Trophoblast cell (in vitro differentiated cells and primary cell): ENCODE results near the gene NDEL1.

Experiments used
- DNase-seq, 2 donors: peaks; one replicate each; pipeline ENCODE4 v3.0.0-alpha.2; 2016
- H2AFZ ChIP-seq: 2 replicates; pipeline ENCODE4 v1.6.1; 2013; ENCODE audit warnings: low read length, moderate library complexity, mild to moderate bottlenecking; ENCODE audit not compliant: insufficient read depth, poor library complexity
- H2AK5ac ChIP-seq: 2 replicates; pipeline ENCODE4 v1.6.1; 2013; ENCODE audit warnings: mild to moderate bottlenecking, low read length
- H2BK120ac ChIP-seq: 2 replicates; pipeline ENCODE4 v1.6.1; 2013; ENCODE audit warnings: low read length, mild to moderate bottlenecking, moderate library complexity; ENCODE audit not compliant: insufficient read depth, poor library complexity
- H2BK12ac ChIP-seq: 2 replicates; pipeline ENCODE4 v1.6.1; 2013; ENCODE audit warnings: mild to moderate bottlenecking, low read length, moderate library complexity
- H2BK5ac ChIP-seq: 2 replicates; pipeline ENCODE4 v1.6.1; 2013; ENCODE audit warnings: low read length, low read depth, moderate library complexity, mild to moderate bottlenecking; ENCODE audit not compliant: poor library complexity
- H3K14ac ChIP-seq: 2 replicates; pipeline ENCODE4 v1.6.1; 2013; ENCODE audit warnings: mild to moderate bottlenecking, low read length
- H3K18ac ChIP-seq: 2 replicates; pipeline ENCODE4 v1.6.1; 2013; ENCODE audit warnings: mild to moderate bottlenecking, low read length
- H3K23ac ChIP-seq: 2 replicates; pipeline ENCODE4 v1.6.1; 2013; ENCODE audit warnings: low read length
- H3K27ac ChIP-seq: 2 replicates; pipeline ENCODE4 v1.5.1; 2013; ENCODE audit warnings: low read depth, mild to moderate bottlenecking, inconsistent platforms, low read length, moderate library complexity
- H3K27me3 ChIP-seq: 2 replicates; pipeline ENCODE4 v1.6.1; 2013; ENCODE audit warnings: inconsistent platforms, mild to moderate bottlenecking, low read length, moderate library complexity; ENCODE audit not compliant: insufficient read depth
- H3K36me3 ChIP-seq, 2 experiments: 1 replicate in 1 of 2; 2 replicates in 1 of 2; pipeline ENCODE4 v1.6.1; 2013; ENCODE audit warnings: low read length in 2 of 2, mild to moderate bottlenecking in 2 of 2, moderate library complexity in 1 of 2; ENCODE audit not compliant: insufficient read depth in 2 of 2, control insufficient read depth in 1 of 2
- H3K4ac ChIP-seq: 2 replicates; pipeline ENCODE4 v1.6.1; 2013; ENCODE audit warnings: low read depth, mild to moderate bottlenecking, low read length, moderate library complexity
- H3K4me1 ChIP-seq, 2 experiments: 1 replicate in 1 of 2; 2 replicates in 1 of 2; pipeline ENCODE4 v1.6.1; 2013; ENCODE audit warnings: low read length in 2 of 2, mild to moderate bottlenecking in 2 of 2, moderate library complexity in 1 of 2; ENCODE audit not compliant: insufficient read depth in 2 of 2, control insufficient read depth in 1 of 2
- H3K4me2 ChIP-seq: 2 replicates; pipeline ENCODE4 v1.6.1; 2013; ENCODE audit warnings: inconsistent platforms, mild to moderate bottlenecking, low read length, moderate library complexity
- H3K4me3 ChIP-seq: 2 replicates; pipeline ENCODE4 v1.5.1; 2013; ENCODE audit warnings: mild to moderate bottlenecking, low read depth, low read length, inconsistent platforms
- H3K79me1 ChIP-seq: one replicate; pipeline ENCODE4 v1.6.1; 2013; ENCODE audit warnings: low read length
- H3K79me2 ChIP-seq: 2 replicates; pipeline ENCODE4 v1.6.1; 2013; ENCODE audit warnings: low read length, mild to moderate bottlenecking; ENCODE audit not compliant: control insufficient read depth, insufficient read depth, poor library complexity
- H3K9ac ChIP-seq: 2 replicates; pipeline ENCODE4 v1.6.1; 2013; ENCODE audit warnings: mild to moderate bottlenecking, low read length
- H3K9me3 ChIP-seq: 2 replicates; pipeline ENCODE4 v1.6.1; 2013; ENCODE audit warnings: low read depth, mild to moderate bottlenecking, control low read depth, inconsistent platforms, low read length; ENCODE audit not compliant: insufficient read depth
- H4K12ac ChIP-seq: 2 replicates; pipeline ENCODE4 v1.6.1; 2013; ENCODE audit warnings: low read depth, mild to moderate bottlenecking, low read length, moderate library complexity
- H4K8ac ChIP-seq: 2 replicates; pipeline ENCODE4 v1.6.1; 2013; ENCODE audit warnings: low read depth, mild to moderate bottlenecking, low read length, moderate library complexity
- H4K91ac ChIP-seq: one replicate; pipeline ENCODE4 v1.6.1; 2013; ENCODE audit warnings: low read depth, mild to moderate bottlenecking, low read length, moderate library complexity
- WGBS: extraction: QIAGEN DNeasy Blood & Tissue Kit; methylation state at CpG from one replicate; pipeline ENCODE4 v1.1.7; 2013; ENCODE audit warnings: missing lambda C conversion rate; ENCODE audit not compliant: insufficient read length, insufficient coverage; ENCODE audit errors: extremely low coverage; 5-methylcytosine and 5-hydroxymethylcytosine counted together

NDEL1 gene

DNA sequence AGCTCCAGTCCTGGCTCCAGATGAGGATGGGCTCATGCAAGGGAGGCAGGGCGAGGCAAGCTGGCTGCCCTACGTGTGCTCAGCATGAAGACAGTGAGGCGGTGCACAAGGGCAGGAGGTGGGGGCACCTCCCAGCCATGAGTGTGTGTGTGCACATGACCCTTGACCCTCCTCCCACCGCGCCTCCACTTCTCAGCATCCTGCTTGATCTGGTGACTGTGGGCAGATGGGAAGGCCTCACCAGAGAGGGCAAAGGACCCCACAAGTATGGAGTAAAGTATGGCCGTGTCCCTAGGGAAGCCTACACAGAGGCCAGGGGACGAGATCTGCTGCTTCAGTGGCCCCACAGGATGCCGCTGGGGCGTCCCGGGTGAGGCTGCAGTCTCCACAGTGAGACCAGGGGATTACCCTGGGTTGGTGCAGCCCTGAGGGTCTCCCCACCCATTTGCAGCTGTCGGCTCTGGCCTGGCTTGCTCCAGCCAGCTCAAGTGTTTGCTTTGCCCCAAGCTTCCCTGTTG, 30.1 kb upstream of the NDEL1 start:
- no peak overlapping the region for H3K4me2 ChIP-seq
- H3K9me3 ChIP-seq, result no peaks in the 10 kb centered on the region
- no peaks in the 10 kb centered on the region for H3K27me3 ChIP-seq
- no peak overlapping the region for H3K23ac ChIP-seq
- H3K9ac ChIP-seq, result no peak overlapping the region
- H2BK12ac ChIP-seq, result no peak overlapping the region
- no peak overlapping the region for H3K27ac ChIP-seq
- H4K12ac ChIP-seq, result no peak overlapping the region
- no peak overlapping the region for H2BK5ac ChIP-seq
- WGBS, result no CpG with 5 or more reads among the region's 11 CpGs
- no peaks in the 10 kb centered on the region for H3K79me1 ChIP-seq
- H2BK120ac ChIP-seq, result no peak overlapping the region
- no peak overlapping the region for H4K8ac ChIP-seq
- H2AFZ ChIP-seq, result no peak overlapping the region
- no peak overlapping the region for H4K91ac ChIP-seq
- no peaks in the 10 kb centered on the region for H3K36me3 ChIP-seq
- no peak for DNase-seq
- no peak overlapping the region for H2AK5ac ChIP-seq
- H3K79me2 ChIP-seq, result no peaks in the 10 kb centered on the region
- no peak overlapping the region for H3K14ac ChIP-seq
- no peak overlapping the region for H3K4me3 ChIP-seq
- no peak overlapping the region for H3K4ac ChIP-seq
- H3K18ac ChIP-seq, result no peak overlapping the region
- H3K4me1 ChIP-seq, result peaks cover 0 to 3% of the 10 kb centered on the region in 2 experiments

GRCh38 chr17:8406174-8406573, 29.5 kb upstream of the NDEL1 start:
- H3K18ac ChIP-seq, result no peak overlapping the region
- no peak overlapping the region for H3K14ac ChIP-seq
- no peak overlapping the region for H2AFZ ChIP-seq
- no peak overlapping the region for H3K4me3 ChIP-seq
- H3K4me1 ChIP-seq, result peaks cover 0 to 3% of the 10 kb centered on the region in 2 experiments
- H3K36me3 ChIP-seq, result no peaks in the 10 kb centered on the region
- H3K23ac ChIP-seq, result no peak overlapping the region
- DNase-seq, result no peak
- H2BK5ac ChIP-seq, result no peak overlapping the region
- no peaks in the 10 kb centered on the region for H3K79me2 ChIP-seq
- H3K27ac ChIP-seq, result no peak overlapping the region
- H4K91ac ChIP-seq, result no peak overlapping the region
- no peak overlapping the region for H3K9ac ChIP-seq
- no peak overlapping the region for H2BK12ac ChIP-seq
- no peak overlapping the region for H3K4me2 ChIP-seq
- H3K9me3 ChIP-seq, result no peaks in the 10 kb centered on the region
- no peak overlapping the region for H4K12ac ChIP-seq
- no CpG with 5 or more reads among the region's 2 CpGs for WGBS
- H3K27me3 ChIP-seq, result no peaks in the 10 kb centered on the region
- no peak overlapping the region for H2AK5ac ChIP-seq
- no peak overlapping the region for H3K4ac ChIP-seq
- H3K79me1 ChIP-seq, result no peaks in the 10 kb centered on the region
- H2BK120ac ChIP-seq, result no peak overlapping the region
- no peak overlapping the region for H4K8ac ChIP-seq

DNA sequence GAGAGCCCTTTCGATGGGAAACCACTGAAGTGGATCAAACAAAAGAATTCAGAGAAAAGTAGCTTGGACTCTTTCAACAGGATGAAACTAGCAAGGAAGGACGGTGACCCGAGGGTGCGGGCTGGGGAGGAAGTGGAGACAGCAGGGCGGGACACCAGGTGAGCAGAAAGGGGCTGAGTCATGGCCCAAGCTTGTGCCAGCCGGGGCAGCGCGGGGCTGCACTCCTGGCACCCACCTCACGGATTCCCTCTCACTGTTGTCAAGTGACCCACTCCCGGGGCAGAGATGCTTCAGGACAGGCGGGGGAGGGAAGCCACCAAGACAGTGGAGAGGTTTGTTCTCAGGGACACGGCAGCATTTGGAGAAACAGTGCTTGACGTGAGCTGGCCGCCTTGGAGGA, 27.3 kb upstream of the NDEL1 start:
- Histone ChIP-seq H3K27ac (no peak overlapping the region), H3K27me3 (no peaks in the 10 kb centered on the region), H3K4me2 (no peak overlapping the region), H3K4me1 (peaks cover 0 to 3% of the 10 kb centered on the region in 2 experiments), H3K9ac (no peak overlapping the region), H4K12ac (no peak overlapping the region), H3K79me1 (no peaks in the 10 kb centered on the region), H3K79me2 (no peaks in the 10 kb centered on the region), H2AK5ac (no peak overlapping the region), H3K18ac (no peak overlapping the region), H2AFZ (peak overlapping the region; percentile 1), H2BK120ac (no peak overlapping the region), H3K36me3 (no peaks in the 10 kb centered on the region), H4K91ac (no peak overlapping the region), H4K8ac (no peak overlapping the region), H2BK12ac (no peak overlapping the region), H3K9me3 (no peaks in the 10 kb centered on the region), H3K23ac (no peak overlapping the region), H3K14ac (no peak overlapping the region), H3K4me3 (no peak overlapping the region), H3K4ac (no peak overlapping the region), H2BK5ac (no peak overlapping the region)
- DNase-seq, result peak in 1 of 2 donors; percentile 49
- no CpG with 5 or more reads among the region's 14 CpGs for WGBS

- Histone ChIP-seq H3K14ac (no peak overlapping the region), H3K23ac (no peak overlapping the region), H3K79me1 (no peaks in the 10 kb centered on the region), H3K18ac (no peak overlapping the region), H4K8ac (peak overlapping the region; percentile 30), H3K9me3 (no peaks in the 10 kb centered on the region), H3K79me2 (no peaks in the 10 kb centered on the region), H4K12ac (no peak overlapping the region), H3K4me1 (peaks cover 0 to 3% of the 10 kb centered on the region in 2 experiments), H3K4me3 (no peak overlapping the region), H2BK120ac (no peak overlapping the region), H4K91ac (no peak overlapping the region), H2AK5ac (no peak overlapping the region), H3K9ac (no peak overlapping the region), H3K4ac (no peak overlapping the region), H2BK12ac (no peak overlapping the region), H2BK5ac (no peak overlapping the region), H3K4me2 (peak overlapping the region; percentile 23), H3K27ac (no peak overlapping the region), H3K36me3 (no peaks in the 10 kb centered on the region), H2AFZ (no peak overlapping the region), H3K27me3 (no peaks in the 10 kb centered on the region)
- no CpG with 5 or more reads among the region's 19 CpGs for WGBS
- DNase-seq, result peak; percentile 80 to 97
Measured at GRCh38 chr17:8409966-8410882, 25.5 kb upstream of the NDEL1 start.
